ENCODE data around the gene IFT74.

DNA sequence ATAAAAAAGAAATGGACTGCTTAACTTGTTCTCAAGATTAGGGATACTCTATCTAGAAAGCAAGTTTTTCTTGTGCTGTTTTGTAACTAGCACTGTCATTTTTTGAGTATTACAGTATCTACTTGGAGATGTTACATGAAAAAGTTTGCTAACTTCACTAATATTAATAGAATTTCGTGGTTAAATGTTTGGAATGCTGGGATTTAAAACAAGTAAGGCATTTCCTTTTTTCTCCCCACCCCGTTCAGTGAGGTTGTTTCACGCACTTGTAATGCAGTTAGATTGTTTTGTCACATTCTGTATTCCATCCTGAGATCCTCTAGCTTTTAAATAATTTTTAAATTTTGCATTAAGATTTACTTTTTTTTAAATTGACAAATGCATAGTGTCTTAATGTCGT is 132.8 kb downstream of the IFT74 start:
- TF ChIP-seq, protein P1, sequence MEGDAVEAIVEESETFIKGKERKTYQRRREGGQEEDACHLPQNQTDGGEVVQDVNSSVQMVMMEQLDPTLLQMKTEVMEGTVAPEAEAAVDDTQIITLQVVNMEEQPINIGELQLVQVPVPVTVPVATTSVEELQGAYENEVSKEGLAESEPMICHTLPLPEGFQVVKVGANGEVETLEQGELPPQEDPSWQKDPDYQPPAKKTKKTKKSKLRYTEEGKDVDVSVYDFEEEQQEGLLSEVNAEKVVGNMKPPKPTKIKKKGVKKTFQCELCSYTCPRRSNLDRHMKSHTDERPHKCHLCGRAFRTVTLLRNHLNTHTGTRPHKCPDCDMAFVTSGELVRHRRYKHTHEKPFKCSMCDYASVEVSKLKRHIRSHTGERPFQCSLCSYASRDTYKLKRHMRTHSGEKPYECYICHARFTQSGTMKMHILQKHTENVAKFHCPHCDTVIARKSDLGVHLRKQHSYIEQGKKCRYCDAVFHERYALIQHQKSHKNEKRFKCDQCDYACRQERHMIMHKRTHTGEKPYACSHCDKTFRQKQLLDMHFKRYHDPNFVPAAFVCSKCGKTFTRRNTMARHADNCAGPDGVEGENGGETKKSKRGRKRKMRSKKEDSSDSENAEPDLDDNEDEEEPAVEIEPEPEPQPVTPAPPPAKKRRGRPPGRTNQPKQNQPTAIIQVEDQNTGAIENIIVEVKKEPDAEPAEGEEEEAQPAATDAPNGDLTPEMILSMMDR (conservative IDR thresholded peaks at IDR 0.05 in 1 of 2, IDR thresholded peaks at IDR 0.05 in 1 of 2; ENCODE audit: extremely low read depth in 1 of 2, insufficient read depth in 1 of 2, low read depth in 1 of 2, low read length in 2 of 2): no peak
- no peak for TF ChIP-seq EZH2 (IDR thresholded peaks at IDR 0.05; ENCODE audit: borderline replicate concordance, low read length)

All from mammary epithelial cell (primary cell).